Measurements from ENCODE around the gene DOP1B.

Gene DOP1B

DNA sequence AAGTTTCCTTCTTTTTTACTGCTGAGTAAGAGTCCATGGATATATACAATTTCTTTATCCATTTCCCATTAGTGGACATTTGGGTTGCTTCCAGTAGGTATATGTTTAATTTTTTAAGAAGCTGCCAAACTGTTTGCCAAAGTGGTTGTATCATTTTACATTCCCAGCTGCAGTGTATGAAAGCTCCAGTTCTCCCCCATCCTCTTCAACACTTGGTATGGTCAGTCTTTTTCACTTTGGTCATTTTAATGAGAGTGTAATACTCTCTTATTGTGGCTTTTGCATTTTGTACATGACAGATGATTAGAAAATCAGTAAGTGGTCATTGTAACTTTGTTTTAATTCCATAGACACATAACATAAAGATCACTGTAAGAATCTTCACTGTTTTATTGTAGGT is 22.5 kb downstream of the DOP1B start:
- DNase-seq (ENCODE audit: extremely low spot score): no peak
- ChIA-PET POLR2A (no interaction called here), CTCF (interaction anchor here (1.2 to 1.7 kb wide), 2 partner anchors 11 to 15 kb away, joined by 3 read pairs; no protein-coding TSS in a partner anchor)
- TF ChIP-seq, protein P1, sequence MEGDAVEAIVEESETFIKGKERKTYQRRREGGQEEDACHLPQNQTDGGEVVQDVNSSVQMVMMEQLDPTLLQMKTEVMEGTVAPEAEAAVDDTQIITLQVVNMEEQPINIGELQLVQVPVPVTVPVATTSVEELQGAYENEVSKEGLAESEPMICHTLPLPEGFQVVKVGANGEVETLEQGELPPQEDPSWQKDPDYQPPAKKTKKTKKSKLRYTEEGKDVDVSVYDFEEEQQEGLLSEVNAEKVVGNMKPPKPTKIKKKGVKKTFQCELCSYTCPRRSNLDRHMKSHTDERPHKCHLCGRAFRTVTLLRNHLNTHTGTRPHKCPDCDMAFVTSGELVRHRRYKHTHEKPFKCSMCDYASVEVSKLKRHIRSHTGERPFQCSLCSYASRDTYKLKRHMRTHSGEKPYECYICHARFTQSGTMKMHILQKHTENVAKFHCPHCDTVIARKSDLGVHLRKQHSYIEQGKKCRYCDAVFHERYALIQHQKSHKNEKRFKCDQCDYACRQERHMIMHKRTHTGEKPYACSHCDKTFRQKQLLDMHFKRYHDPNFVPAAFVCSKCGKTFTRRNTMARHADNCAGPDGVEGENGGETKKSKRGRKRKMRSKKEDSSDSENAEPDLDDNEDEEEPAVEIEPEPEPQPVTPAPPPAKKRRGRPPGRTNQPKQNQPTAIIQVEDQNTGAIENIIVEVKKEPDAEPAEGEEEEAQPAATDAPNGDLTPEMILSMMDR (IDR thresholded peaks at IDR 0.05; ENCODE audit: control extremely low read depth, extremely low read depth, low read depth, missing control alignments): no peak

DNA sequence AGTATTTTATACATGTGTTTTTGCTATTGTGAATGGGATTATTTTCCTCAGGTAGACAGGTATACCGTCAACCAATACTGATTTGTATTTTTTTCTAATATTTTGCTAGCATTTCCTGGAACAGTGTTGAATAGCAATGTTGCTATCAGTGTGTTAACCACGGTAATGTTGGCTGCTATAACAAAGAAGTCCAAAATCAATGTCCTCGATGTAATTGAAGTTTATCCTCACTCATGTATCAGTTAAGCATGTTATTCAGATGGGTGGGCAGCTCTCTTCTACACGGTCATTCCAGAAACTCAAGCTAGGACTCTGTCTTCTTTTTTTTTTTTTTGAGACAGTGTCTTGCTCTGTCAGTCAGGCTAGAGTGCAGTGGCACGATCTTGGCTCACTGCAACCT is 24.3 kb downstream of the DOP1B start:
- no peak for DNase-seq (ENCODE audit: extremely low spot score)
- TF ChIP-seq, protein P1 (IDR thresholded peaks at IDR 0.05; ENCODE audit: control extremely low read depth, extremely low read depth, low read depth, missing control alignments): no peak
- CTCF ChIA-PET: no interaction called here
- POLR2A ChIA-PET: no interaction called here

DNA sequence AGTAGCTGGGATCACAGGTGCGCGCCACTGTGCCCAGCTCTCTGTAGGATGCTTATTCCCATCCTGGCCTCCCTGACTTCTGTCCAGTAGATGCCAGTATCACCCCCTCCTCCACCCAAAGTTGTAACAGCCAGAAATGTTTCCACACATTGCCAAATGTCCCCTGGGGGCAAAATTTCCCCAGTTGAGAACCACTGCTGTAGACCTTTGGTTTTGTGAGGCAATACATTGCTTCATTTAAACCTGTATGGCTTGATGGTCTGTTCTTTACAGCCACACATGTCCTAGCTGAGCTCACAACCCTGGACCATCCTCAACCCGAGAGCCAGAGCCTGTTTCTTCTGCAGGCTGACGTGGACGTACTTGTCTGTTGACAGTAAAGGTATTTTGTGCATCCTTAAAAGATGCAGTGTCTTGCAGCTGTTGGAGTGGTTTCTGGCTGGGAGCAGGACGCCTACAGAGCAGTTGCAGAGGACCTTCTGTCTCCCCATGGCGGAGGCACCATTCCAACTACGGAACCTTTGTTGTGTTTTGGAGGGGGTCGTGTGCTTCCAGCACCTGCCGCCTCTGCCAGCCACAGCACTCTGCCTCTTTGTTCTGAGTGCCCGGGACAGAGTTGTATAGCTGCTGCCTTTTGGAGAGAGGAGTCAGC is 26.6 kb downstream of the DOP1B start:
- no peak for DNase-seq (ENCODE audit: extremely low spot score)
- ChIA-PET POLR2A (no interaction called here), CTCF (interaction anchor here (0.8 to 2.0 kb wide), 4 partner anchors 10 to 16 kb away, joined by 3 to 4 read pairs (median 4); no protein-coding TSS in a partner anchor)
- TF ChIP-seq, protein P1 (IDR thresholded peaks at IDR 0.05; ENCODE audit: control extremely low read depth, extremely low read depth, low read depth, missing control alignments): no peak

DNA sequence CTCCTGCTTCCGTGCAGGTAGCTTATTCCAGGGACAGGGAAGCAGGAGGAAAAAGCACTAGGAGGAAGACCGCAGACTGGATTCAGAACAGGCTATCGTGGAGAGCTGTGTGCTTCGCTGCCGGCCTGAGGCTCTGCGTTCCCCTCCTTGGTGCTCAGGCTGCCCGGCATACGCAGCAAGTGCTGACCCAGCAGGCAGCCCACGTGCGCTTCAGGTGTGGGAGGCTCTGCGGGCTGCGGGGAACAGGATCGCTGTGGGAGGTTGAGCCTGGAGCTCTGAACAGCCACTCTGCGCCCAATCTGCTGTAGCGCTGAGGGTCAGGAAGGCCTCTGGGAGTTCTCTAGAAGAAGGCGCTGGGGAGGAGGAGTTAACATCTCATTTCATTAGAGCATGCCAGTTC is 27.9 kb downstream of the DOP1B start:
- ChIA-PET CTCF (interaction anchor here (1.4 to 2.0 kb wide), 2 partner anchors 11 to 20 kb away, joined by 3 to 4 read pairs; no protein-coding TSS in a partner anchor), POLR2A (no interaction called here)
- DNase-seq (ENCODE audit: extremely low spot score): no peak
- TF ChIP-seq, protein P1 (IDR thresholded peaks at IDR 0.05; ENCODE audit: control extremely low read depth, extremely low read depth, low read depth, missing control alignments): no peak

DNA sequence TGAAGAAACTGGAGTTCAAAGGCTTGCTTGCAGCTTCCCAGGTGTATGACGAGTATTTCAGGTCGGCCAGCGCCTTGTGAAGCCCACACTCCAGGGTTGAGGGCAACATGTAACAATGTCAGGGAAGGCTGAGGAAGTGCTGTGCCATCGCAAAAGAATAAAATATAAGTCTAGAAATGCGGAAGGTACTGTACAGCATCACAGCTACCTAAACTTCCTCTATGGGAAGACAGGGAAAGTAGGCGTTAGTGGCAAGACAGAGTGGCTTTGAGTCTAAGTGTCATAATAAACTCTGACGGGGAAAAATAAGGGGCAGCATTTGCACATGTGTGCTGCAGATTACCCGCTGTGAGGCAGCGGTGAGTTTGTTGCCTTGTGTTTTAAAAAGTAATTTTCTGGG is 28.9 kb downstream of the DOP1B start:
- POLR2A ChIA-PET: no interaction called here
- CTCF ChIA-PET: interaction anchor here (1.4 kb wide), 1 partner anchor 19 kb away, joined by 3 read pairs; no protein-coding TSS in a partner anchor
- DNase-seq (ENCODE audit: extremely low spot score): no peak
- TF ChIP-seq, protein P1 (IDR thresholded peaks at IDR 0.05; ENCODE audit: control extremely low read depth, extremely low read depth, low read depth, missing control alignments): no peak

DNA sequence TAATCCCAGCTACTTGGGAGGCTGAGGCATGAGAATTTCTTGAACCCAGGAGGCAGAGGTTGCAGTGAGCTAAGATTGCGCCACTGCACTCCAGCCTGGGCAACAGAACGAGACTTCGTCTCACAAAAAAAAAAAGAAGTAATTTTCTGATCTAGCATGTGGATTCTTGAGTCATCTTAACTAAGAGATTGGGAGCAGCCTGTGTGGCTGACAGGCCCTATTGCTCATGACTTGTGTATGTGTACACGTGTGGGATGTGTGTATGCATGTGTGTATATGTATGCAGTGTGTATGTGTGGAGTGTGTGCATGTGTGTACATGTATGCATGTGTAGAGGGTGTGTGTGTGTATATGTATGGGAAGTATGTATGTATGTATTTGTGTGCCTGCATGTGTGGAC is 29.5 kb downstream of the DOP1B start:
- ChIA-PET POLR2A (no interaction called here), CTCF (interaction anchor here (1.2 to 1.4 kb wide), 2 partner anchors 11 to 18 kb away, joined by 3 read pairs; no protein-coding TSS in a partner anchor)
- TF ChIP-seq, protein P1 (IDR thresholded peaks at IDR 0.05; ENCODE audit: control extremely low read depth, extremely low read depth, low read depth, missing control alignments): no peak
- no peak for DNase-seq (ENCODE audit: extremely low spot score)
